ENCODE results near the gene RUNX1.

RUNX1 gene

DNA sequence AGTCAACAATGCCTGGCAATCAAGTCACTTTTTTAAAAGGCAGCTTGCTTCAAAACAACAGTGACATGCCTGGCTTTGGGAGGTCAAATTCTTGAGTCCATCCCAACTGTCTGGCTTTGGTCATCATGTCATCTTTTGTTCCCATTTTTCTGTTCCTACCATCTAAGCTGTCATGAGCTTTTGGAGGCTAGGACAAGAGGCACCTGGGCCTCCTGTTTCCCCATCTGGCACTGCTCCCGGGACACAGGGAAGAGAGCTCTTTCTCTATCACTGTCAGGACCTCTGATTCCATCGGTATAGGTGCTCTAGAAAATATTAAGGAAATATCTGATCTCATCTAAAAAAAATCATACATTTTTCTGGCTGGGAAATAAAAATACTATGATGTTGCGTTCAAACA lies 224.0 kb downstream of the RUNX1 start:
- no peak for DNase-seq (ENCODE audit: low read depth)

DNA sequence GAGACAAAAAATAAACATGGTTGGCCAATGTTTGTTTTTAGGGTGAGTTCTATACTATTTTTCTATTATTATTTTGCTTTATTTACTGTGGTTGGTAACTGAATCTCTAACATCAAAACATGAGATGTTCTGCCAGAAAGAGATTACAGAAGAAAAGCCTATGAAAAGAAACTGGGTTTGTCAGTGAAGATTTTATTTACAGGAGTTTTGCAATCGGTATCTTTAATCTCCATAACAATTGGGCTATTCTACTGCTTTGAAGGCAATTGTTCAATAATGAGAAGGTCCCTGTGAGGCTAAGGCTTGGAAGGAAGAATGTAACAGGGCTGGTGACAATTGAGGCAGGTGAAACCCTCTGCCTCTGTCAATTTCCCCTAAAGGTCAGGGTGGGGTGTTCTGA lies 224.8 kb downstream of the RUNX1 start:
- DNase-seq (ENCODE audit: low read depth): no peak

DNA sequence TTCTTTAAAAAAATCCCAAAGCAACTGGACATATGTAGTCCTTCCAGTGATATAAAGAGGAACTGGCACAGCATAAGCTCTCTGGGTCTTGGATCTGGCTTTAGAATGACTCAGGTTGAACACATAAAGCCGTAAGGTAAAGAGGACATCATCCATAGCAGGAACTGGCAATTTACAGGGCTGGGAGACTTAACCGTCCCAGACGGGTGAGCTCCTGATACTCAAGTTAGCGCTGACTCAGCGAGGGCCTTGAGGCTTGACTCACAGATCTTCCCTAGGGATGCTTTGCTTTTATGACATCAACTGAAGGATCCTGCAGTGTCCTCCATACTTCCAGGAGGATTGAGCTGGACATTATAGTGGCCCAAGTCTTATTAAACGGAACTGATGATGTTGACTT lies 226.2 kb downstream of the RUNX1 start:
- no peak for DNase-seq (ENCODE audit: low read depth)

DNA sequence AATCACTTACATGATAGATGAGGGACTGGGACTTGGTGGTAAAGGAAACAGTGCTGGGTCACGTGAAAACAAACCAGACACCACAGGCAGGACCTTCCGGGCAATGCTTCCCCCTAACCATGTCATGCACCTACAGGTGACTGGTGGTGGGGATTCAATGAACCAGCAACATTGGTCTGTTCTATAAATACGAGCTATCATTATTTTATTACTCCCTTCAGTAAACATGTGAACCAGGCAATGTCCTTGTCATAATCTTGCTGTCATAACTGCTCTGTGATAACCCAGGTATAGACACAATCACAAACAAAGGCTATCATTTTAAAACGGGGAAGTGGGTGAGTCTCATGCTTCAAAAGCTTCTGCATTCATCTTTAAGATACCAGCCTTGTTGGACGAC lies 226.9 kb downstream of the RUNX1 start:
- DNase-seq (ENCODE audit: low read depth): no peak

DNA sequence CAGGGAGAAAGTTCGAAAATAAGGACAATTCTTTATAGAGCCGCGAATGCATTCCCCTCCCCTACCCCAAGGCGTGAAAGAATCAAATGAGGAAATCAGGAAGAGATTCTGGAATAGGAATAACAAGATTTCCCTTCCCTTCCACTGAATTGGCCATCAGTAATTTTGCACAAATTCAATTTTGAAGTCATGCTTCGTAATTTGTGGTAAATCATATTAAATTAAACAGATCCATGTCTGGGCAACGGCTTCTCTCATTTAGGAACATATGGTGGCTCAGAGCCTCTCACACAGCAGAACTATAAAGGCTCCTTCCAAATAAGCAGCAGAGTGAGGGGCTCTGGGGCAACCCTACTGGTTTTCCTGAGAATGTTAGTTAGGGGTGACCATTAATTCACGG lies 227.4 kb downstream of the RUNX1 start:
- no peak for DNase-seq (ENCODE audit: low read depth)

DNA sequence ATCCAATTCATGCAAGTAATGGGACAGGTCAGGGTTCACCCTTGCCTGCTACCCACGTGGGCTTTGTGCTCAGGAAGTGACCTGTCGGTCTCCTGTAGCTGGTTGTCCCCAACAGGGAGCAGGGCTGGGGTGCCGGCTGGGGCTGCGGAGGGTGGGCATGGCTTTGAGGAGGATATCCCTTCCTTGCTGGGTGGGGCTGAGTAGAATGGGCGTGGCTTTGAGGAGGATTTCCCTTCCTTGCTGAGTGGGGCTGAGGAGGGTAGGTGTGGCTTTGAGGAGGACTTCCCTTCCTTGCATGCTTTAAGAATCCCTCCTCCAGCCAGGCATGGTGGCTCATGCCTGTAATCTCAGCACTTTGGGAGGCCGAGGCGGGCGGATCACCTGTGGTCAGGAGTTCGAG lies 229.1 kb downstream of the RUNX1 start:
- no peak for DNase-seq (ENCODE audit: low read depth)

DNA sequence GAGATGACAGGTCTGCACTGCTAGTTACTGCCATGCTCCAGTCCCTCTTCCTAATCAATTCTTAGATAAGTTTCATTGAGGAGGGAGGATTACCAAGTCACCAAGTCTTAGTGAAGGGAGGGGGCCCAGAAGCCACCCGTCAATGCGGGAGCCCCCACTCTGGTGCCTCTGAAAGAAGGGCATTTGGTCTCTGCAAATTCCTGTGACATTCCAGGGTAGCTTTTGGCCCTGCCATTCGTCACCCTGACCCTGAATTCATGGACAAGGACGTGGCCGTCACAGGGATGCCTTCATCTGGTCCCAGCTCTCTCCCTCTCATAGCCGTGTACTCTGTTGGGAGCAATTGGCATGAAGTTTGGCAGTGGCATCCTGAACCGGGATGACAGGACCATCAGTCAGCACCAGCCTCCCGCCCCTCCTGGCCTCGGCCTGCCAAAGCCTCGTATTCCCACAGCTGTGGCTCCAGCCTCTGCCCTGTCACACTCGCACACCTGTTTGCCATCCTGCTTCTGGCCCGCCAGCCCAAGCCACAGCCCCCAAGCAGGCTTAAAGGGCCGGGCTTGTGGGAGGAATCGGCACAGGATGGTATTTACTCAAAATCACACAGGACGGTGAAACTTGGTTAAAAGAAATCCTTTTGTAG lies 229.6 kb downstream of the RUNX1 start:
- no peak for DNase-seq (ENCODE audit: low read depth)

DNA sequence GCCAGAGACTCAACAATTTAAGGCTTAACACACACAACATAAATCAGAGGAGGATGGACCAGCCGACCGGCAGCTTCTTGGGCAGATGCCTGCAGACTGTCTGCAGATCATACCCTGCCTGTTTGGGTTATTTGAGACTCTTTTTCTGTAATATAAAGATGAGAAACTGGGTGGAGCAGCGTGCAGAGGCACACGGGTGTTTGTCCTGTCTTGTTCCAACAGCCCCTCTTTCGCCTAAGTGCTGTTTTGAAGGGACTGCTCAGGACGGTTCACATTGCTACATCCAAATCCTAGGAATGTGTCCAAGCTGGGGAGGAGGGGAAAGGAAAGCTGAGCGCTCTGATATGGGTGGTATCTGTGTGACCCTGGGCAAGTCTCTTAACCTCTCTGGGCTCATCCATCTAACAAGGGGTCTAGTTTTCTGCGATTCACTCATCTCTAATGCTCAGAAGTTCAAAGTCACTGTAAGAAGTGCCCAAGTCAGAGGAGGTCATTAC lies 230.4 kb downstream of the RUNX1 start:
- no peak for DNase-seq (ENCODE audit: low read depth)

DNA sequence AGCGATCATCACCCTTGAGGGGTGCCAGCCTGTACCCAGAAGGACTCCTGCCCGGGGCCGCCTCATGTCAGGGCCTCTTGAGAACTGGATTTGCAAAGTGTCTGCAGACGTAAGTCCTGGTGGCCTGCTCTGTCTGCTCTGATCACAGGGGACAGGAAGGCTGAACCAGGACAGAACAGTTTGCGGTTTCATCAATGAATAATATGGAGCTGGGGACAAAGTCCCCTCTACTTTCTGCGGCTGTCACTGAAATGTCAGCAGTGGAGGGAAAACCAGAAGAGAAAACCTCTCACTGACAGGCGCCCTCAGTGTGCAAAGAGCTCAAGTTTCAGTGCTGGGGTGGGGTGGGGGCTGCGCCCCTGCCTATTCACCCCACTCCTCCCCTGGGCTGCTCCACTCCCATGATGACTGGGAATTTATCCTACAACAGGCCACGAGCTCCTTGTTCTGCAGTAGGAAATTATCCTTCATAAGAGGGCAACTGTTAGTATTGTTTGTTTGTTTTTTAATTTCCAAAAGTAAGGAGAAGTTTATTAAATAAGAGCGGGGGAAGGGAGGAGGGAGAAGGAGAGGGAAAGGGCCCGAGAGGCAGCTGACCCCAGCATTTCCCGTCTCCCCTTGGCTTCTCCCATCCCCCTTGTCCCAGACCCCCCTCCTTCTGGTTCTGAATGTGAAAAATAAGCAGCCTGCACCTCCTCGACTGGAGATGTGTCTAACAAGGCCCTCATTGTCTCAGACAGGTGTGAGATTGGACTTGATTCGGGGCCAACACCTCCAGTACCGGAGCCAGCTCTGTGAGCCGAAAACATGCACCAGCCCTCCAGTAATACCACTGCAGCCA lies 231.1 kb downstream of the RUNX1 start:
- no peak for DNase-seq (ENCODE audit: low read depth)

DNA sequence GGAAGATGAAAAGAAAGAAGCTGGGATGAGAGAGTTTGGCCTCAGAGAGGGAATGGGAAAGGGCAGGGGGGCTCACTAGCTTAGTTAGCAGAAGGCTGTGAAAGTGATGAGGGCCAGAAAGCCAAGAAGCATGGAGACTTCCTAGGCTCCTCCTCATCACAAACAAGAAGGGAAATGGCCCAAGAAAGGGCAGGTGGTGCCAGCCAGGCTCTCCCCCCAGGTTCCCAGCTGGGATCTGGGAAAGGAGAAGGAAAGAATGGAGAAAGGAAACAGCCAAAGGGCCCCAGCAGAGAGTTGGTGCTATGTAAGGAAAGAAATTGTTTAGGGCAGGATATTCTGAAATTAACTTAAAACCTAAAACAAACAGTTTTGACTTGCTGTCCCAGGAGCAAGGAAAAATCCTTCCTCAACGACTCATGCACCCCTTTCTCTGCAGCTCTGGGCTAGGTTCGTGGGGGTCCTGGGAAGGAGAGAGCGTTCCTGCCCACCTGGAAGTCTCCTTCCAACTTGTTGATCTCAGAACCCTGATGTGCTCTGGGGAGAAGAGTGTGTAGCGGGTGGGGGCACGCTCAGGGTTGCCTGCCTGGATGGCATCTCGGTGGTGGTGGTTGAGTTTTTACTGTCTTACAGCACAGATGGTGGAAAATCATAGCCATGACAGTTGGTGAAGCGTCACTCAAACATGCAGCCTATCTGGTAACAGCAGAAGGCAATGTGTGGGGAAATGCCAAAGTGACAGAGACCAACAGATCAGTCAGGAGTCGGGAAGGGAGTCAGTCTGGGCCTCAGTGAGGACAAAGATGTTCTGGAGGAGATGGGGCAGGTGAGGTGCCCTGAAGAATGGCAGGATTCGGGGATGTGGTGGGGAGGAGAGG lies 233.0 kb downstream of the RUNX1 start:
- DNase-seq (ENCODE audit: low read depth): no peak

DNA sequence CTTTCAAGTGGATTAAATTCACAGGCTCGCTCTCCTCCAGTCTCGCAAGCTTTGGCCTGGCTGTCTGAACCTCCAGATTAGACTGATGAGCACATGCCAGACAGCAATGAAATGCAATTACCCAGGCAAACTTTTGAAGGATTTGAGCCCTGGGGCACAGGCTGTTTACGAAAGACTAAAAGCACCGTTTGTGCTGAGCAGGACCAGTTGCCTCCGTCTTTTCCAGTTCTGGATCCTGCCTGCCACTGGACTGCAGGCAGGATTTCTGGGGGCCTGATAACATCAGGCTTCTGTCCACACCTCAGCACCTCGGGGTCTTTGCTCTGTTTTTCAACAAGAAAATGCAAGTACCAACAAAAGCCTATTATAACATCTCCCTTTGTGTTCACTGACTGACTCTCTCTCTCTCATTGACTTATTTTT lies 234.6 kb downstream of the RUNX1 start:
- no peak for DNase-seq (ENCODE audit: low read depth)

DNA sequence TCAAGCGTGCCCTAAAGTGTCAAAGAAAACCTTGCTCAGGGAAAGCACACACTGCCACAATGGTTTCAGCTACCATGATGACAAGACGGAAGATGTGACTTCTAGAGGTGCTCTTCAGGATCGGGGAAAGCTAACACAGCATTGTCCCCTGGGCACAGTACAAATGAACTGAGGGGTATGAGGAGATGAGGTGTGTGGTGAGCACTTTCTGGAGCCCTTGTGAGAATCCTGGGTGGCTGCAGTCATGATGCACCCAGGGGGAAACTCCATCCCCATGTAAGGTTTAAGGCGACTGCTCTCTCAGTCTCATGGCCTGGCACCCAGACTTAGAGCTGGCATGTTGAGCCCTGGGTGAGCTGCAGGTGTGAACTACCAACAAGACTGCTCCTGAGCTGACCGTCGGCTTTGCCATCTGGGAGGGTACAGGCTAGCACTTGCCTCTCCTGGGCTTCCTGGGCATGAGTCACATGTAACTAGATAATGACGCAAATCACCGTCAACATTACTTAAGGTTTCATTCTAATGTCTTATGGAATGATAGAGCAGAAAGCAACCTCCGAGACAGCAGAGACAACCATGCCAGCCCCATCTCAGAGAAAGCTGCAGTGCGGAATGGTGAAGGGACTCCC lies 235.7 kb downstream of the RUNX1 start:
- DNase-seq (ENCODE audit: low read depth): no peak

DNA sequence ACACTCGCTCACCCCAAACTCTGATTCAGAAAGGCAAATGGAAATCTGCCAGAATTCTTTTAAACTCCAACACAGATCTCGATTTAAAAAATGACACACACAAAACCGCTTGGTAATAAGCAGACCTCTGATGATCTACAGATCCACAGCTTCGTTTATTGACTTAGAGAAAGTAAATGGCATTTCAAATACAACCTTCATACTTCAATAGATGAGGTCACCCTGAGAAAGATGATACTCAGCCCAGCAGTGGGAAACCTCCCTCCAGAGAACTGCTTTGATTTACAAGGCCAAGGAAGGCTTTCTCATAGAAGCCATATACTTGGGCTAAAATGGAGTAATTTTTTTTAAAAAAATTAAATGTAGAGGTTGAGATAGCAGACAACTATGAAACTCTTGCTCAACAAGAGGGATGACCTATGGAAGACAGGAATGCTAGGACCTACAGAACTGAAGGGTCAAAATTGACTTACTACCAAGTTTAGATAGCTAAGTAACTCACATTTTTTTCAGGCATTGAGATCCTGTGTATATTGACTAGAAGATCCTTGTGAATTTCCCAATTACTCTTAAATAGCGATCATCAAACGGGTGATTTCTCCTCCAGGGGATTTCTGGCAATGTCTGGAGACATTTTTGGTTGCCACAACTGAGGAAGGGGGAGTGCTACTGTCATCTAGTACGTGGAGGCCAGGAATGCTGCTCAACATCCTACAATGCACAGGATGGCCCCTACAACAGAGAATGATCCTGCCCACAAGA lies 236.4 kb downstream of the RUNX1 start:
- no peak for DNase-seq (ENCODE audit: low read depth)

DNA sequence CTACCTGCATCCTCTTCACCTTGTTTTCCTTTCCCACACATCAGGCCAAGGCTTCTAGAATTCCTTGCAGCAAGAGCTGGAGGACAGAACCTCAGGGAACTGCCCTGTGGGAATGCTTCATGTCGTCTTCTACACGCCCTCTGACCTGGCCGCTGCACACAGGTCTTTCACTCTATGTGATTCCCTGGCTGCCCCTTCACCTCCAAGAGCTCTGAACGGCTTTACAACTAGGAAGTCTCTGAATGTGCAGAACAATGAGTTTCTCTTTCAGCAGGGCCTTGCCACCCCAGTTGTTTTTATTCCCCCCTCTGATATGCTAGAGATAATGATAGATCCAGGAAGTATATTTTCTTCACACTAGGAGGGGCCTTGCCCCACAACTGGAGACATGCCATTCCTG lies 237.7 kb downstream of the RUNX1 start:
- no peak for DNase-seq (ENCODE audit: low read depth)

DNA sequence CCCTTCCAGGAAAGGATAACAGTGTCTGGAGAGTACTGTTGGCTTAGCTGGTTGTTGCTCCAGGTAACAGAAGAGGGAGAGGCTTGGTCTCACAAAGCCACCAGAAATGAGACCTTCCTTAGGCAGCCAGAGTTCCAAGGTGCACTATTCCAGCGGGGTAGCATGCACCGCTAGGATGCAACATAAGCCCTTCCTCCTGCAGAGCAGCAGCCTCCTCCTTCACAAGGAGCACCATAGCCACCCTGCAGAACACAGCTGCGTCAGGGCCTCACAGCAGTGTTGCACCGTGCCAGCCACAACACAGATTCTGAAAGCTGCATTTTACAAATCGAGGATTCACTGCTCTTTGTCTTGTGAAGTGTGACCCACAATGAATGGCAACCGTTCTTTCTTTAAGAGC lies 238.3 kb downstream of the RUNX1 start:
- DNase-seq (ENCODE audit: low read depth): no peak

DNA sequence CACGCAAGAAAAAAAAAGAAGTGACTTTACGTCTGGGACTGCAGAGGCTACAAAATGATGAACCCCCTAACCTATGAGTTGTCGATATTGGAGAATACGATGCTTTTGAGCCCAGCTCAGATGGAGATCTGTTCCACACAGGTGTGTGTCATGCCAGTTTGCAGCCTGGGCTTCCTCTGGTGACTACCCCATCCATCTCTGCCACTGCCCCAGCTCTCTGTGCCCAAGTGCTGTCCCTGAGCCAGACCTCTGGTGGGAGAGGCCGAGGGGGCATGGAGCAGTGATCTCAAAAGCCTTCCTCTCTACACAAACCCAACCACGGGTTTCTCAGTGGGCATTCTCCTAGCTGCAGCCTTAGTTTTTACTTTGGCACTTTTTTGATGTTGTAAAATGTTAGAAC lies 239.3 kb downstream of the RUNX1 start:
- DNase-seq (ENCODE audit: low read depth): no peak

DNA sequence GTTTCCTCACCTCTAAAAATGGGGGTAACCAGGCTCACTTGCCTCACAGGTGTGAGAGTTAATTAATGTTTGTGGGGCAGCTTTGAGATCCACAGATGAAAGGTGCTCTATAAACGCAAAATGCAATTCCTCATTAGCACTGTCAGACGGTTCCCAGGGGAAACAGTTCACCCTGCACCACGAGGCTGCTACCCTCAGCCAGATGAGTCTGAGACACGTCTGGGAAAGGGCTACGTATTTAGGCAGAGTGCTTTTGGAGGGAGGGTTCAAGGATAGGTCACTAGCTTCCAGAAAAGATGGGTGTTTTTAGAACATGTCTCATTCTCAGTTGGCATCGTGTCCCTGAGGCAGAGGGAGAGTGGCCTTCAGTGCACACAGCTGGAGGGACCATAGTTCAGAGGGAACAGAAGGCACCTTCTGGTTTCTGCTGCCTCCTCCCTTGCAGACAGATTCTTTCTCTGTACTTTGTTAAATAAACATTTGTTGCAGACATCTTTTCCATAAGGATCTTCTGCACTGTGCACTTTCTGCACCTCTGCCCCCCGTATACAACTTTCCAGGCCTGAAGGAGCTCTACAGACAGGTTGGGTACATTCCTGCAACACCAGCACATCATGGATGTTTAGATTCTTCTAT lies 240.4 kb downstream of the RUNX1 start:
- DNase-seq (ENCODE audit: low read depth): no peak

DNA sequence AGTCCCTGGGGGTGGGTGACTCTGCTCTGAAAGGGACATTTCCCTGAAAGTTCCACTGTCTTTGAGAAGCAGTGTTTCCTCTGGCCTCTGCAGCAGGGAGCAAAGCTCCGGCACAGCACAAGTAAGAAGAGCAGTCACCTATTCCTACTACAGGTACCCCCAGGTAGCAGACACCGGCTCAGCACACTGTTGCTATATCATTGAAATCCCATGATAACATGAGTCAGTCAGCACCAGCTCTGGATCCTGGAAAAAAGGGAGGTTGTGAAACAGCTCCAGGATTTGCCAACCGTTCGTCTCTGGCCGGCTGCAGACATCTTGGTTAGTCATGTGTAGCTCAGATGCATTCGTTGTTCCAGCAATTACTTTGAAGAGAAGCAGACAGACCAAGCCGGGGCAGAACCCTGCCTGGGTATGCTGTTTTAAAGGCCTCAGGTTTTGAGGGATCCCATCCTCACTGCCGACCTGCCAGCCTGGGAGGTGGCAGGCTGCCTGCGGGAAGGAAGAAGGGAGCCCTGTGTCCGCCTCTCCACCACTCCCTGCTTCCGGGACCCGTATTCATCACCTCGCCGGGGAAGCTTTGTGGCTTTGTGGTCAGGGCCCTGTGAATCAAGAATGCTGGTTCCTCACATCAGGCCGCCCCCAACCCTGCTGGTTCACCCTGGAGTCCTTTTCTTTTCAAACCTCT lies 241.1 kb downstream of the RUNX1 start:
- DNase-seq (ENCODE audit: low read depth): peak; percentile 49

DNA sequence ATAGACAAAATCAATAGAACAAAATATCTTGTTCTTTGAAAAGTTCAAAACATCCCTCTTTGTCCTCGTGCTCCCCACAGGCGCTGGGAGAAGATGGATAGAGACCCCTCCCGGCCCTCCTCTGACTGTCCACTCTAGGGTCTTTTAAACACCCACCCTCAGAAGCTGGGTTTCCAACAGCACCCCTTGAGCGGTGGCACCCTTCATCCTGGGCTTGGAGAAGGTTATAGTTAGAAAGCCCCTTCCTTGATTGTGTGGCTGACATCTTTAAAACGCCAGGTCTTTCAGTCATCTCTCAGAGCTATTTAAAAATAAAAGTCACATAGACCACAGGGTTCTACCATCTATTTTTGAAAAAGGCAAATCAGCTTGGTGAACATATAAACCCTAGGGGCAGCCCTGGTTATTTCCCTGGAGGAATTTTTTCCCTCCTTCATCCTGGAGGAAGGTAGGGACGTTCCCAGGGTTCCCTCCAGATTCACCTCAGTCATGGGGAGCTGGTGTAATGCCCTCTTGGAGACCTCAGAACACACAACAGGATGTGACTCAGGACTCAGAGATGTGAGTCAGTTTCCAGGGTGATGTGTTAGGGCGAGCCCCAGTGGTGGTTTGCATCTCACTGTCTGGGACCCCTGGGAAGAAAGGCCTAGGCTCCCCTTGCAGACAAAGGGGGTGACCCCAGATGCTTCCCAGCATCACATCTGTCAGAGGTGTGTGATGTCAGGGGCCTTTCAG lies 241.8 kb downstream of the RUNX1 start:
- peak; percentile 64 for DNase-seq (ENCODE audit: low read depth)

DNA sequence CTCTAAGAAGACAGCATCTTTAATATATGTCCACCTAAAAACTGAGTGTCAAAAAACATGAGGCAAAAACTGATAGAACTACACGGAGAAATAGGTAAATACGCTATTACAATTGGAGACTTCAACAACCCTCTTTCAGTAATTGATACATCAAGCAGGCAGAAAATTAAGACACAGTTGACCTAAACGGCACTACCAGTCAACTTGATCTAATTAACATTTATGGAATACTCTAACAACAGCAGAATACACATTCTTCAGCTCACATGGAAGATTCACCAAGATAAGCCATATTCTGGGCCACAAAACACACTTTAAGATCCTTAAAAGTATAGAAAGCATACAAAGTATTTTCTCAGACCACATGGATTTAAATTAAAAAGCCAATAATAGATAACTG lies 242.7 kb downstream of the RUNX1 start:
- DNase-seq (ENCODE audit: low read depth): no peak

All from stimulated activated CD4-positive, alpha-beta T cell treated with anti-CD3 and anti-CD28 coated beads, Interleukin-2, amount 100 ng/mL, for 4 hours (primary cell).